Measurements from ENCODE around the gene KRTAP10-9. TPM values are rescaled to one million over a fixed set of nuclear protein-coding genes. Genes with fewer than 3 reads are reported as not detected.

KRTAP10-9 gene
- total and polyA plus RNA-seq, 11 donors: not detected

- no peaks in the 10 kb centered on the region for H3K36me3 ChIP-seq
- WGBS, 4 donors: 84 to 90% (median 87%) methylated on average over 12 of the region's 12 CpGs
- intact Hi-C loops (cut with DNase I): no loop called here
- H3K27me3 ChIP-seq: peaks cover 0 to 9% (median 0%) of the 10 kb centered on the region in 9 donors
- H3K4me3 ChIP-seq: no peak overlapping the region
- H3K9me3 ChIP-seq: peaks cover 0 to 6% (median under 1%) of the 10 kb centered on the region in 12 donors
- no peak overlapping the region for H3K27ac ChIP-seq
- TF ChIP-seq CTCF (IDR thresholded peaks at IDR 0.05) (no peak), POLR2A (IDR thresholded peaks at IDR 0.05) (no peak)
- no peak for ATAC-seq
- no peak for DNase-seq
- no peaks in the 10 kb centered on the region for H3K4me1 ChIP-seq
These were observed 24.2 kb downstream of the KRTAP10-9 start for GRCh38 chr21:44650973-44651675.

- intact Hi-C loops (cut with DNase I): no loop called here
- Histone ChIP-seq H3K27ac (no peak overlapping the region), H3K36me3 (no peaks in the 10 kb centered on the region), H3K27me3 (peaks cover 0 to 4% (median 0%) of the 10 kb centered on the region in 9 donors), H3K4me1 (no peaks in the 10 kb centered on the region), H3K9me3 (peaks cover 0 to 17% (median 4%) of the 10 kb centered on the region in 12 donors), H3K4me3 (no peak overlapping the region)
- no peak for DNase-seq
- WGBS, 4 donors: 55 to 74% (median 66%) methylated on average over 14 of the region's 14 CpGs
- no peak for TF ChIP-seq POLR2A (IDR thresholded peaks at IDR 0.05)
- no peak for TF ChIP-seq CTCF (IDR thresholded peaks at IDR 0.05)
- no peak for ATAC-seq
These were observed 26.2 kb downstream of the KRTAP10-9 start for GRCh38 chr21:44653123-44653522.

- Histone ChIP-seq H3K9me3 (peaks cover 0 to 17% (median 4%) of the 10 kb centered on the region in 12 donors), H3K36me3 (no peaks in the 10 kb centered on the region), H3K27ac (peak overlapping the region in 1 of 12 donors; percentile 49), H3K27me3 (peaks cover 0 to 8% (median 0%) of the 10 kb centered on the region in 9 donors), H3K4me3 (no peak overlapping the region), H3K4me1 (no peaks in the 10 kb centered on the region)
- intact Hi-C loops (cut with DNase I): no loop called here
- DNase-seq (peak in 1 of 5 donors; percentile 55), ATAC-seq (no peak)
- WGBS, 4 donors: 73 to 76% (median 75%) methylated on average over 16 to 17 of the region's 17 CpGs
- TF ChIP-seq CTCF (IDR thresholded peaks at IDR 0.05): no peak
- no peak for TF ChIP-seq POLR2A (IDR thresholded peaks at IDR 0.05)
These were observed 27.0 kb downstream of the KRTAP10-9 start for GRCh38 chr21:44653656-44654575.

Data from heart left ventricle (tissue), 16 donors.